OCI-M2 (cell line): ENCODE measurements around the gene C11orf21.

Experiments used
- DNase-seq: peaks from one replicate; lab custom pipeline; 2025; ENCODE audit not compliant: unreplicated experiment; lab: John Stamatoyannopoulos, UW

The C11orf21 gene

GRCh38 chr11:2321311-2321683, 19.6 kb upstream of the C11orf21 start:
- DNase-seq, result no peak

GRCh38 chr11:2320568-2321310, 19.0 kb upstream of the C11orf21 start:
- DNase-seq, result no peak

DNA sequence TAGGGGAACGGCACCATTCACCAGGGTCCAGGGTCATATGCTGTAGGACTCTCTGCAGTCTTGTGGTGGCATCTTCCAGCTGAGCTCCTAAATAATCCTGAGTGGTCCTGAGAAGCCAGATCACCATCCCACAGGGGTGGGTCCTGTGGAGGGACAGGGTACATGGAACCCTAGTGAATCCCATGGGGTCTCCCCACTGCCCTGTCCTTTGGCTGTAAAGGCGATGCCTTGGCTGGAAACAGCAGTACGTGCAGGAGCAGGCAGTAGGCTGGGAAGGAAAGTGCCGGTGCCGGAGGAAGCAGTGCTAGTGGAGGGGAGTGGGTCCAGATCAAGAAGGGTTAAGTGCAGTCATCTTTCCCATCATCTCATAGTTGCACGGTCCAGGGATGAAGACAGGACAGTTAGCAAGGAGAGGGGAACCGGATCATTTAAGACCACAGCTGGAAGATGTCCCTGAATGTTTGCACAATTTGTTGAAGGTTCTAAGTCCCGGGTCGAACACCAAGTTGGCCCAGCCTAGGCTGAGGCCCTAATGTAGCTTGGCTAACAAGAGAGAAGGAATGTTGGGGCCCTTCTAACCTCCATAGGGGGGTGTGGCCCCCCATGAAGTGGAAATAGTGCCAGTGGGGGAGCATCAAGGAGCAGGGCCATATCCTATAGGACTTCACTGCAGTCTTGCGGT, 18.2 kb upstream of the C11orf21 start:
- DNase-seq, result no peak

DNA sequence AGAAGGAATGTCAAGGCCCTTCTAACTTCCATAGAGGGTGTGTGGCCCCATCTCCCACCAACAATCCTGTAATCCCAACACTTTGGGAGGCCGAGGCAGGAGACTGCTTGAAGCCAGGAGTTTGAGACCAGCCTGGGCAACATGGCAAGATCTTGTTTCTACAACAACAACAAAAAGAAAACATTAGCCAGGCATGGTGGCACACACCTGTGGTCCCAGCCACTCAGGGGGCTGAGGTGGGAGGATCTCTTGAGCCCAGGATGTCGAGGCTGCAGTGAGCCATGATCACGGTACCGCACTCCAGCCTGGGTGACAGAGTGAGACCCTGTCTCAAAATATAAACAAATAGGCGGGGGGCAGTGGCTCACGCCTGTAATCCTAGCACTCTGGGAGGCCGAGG, 17.0 kb upstream of the C11orf21 start:
- no peak for DNase-seq

DNA sequence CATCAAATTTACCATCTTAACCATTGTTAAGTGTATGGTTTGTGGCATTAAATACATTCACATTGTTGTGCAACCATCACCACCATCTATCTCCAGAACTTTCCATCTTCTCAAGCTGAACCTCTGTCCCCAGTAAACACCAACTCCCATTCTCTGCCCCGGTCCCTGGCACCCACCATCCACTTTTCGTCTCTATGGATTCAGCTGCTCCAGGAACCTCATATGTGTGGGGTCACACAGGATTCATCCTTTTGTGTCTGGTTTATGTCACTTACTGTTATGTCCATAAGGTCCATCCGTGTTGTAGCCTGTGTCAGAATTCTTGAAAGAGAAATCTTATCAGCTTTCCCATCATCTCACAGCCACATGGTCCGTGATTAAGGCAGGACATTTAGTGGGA, 16.4 kb upstream of the C11orf21 start:
- DNase-seq, result no peak

DNA sequence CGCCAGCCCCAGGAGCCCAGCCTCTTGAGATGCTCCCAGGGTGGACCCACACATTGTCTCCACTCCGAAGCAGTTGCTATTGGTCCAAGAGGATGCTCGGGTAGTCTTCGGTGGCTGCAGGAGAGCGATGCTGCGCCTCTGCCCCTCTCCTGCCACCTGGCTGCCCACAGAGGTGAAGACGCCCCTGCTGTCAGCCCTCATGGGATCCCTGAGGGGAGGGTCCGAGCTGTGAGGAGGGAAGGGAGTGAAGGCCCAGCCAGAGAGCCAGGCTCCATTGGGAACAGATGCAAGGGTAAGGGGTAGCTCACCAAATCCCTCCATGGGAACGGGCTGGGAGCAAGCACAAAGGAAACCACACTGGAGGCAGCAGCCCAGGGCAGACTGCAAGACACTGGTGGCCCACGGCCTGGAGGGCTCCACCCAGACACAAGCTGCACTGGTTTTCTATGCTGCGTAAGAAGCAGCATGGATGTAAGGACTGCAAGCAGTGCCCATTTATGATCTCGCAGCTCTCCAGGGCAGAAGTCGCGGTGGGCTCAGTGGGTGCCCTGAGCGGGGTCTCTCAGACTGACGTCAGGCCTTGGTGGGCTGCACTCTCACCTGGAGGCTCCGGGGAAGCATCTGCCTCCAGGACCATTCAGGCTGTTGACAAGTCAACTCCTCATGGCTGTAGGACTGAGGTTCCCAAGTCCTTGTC, 15.8 kb upstream of the C11orf21 start:
- no peak for DNase-seq

GRCh38 chr11:2316963-2317244, 15.2 kb upstream of the C11orf21 start:
- no peak for DNase-seq

DNA sequence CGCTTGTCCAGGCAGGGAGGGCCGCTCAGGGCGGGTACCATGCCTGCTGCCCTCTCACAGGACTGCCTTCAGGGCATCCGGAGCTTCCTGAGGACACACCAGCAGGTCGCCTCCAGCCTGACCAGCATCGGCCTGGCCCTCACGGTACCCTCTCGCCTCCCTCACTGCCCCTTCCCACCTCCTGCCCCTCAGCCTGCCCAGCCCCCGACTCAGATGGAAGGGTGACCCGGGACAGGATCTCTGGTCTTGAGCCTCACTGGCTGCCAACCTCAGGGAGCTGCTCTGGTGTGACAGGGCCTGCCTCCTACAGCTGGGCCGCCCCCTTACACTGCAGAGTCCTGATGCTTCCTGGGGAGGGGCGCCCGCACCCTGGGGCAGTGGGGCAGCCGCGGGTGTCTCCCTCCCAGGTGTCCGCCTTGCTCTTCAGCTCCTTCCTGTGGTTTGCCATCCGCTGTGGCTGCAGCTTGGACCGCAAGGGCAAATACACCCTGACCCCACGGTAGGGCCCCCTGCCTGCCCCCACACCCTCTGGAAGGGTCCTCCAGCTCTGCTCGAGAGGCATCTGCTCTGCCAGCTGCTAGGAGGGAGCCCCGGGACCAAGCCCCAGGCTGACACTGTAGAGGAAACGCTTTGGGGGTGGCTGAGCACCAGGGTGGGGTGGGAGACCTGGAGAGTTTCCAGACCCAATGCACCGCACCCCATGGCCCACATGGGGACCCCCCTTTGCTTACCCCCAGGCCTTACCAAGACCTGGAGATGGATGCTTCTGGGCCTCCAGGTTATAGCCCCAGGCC, 14.6 kb upstream of the C11orf21 start:
- no peak for DNase-seq

DNA sequence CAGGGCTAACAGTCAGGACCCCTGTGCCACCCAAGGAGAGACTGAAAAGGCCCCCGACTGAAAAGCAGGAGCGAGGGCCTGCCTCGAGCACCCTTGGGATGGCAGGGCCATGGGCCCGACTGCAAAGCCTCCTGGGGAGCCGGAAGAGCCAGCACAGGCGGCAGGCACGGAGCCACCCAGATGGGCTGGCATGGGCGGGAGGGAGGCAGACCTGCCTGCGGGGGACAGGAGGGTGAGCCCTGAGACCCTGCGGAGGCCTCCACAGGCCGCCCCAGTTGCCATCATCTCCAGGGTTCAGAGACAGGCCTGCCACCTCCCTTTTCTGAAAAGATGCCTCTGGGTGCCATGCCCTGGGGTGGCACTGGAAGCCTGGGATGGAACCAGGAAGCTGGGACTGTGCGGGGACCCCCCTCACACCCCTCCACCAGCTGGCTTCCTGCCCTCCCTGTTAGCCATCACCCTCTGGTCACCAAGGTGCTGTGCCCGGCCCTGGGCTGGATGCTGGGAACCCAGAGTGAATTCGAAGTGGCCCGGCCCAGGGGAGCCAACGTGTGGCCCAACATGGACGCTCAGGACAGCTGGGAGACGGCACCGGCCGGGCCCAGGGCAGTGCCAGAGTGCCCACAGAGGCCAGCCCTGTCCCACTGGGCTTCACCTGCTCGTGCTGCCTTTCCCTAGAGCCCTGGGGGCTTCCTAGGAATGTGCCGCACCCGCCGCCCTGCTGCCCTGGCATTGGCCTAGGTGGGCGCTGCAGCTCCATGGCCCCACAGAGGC, 13.9 kb upstream of the C11orf21 start:
- no peak for DNase-seq

DNA sequence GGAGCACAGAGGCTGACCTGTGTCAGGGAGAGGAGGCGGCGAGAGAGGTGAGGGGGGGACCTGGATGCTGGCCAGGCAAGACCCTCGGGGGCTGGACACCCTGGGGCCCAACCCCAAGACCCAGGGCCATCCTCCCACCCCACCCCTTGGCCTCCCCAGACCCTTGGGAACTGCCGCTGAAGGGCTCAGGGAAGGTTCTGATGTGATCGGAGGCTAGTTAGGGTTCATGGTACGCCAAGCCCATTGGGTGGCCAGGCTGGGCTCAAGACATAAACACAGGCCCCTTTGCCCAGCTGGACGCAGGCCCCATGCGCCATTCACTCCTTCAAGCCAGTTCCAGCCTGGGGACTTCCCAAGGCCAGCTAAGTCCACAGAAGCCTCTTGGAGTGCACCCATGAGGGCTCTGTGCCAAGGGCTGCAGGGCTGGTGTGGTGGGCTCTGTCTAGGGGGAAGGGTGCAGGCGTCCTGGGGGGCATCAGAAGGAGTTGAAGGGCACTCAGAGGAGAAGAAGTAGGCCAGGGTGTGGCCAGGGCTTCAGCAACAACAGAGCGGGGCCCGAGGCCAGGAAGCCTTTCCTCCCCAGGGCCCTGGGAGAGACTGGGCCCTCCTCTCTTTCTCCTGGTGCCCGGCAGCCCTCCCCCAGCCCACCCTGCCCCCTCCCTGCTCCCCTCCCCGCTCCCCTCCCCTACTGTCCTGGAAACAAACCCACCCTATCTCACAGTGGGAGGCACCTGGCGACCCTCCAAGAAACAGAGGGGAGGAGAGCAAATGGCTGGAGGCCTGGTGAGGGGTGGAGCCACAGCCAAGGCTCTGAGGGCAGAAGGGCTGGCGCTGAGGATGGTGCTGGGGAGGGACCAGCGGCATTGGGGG, 13.0 kb upstream of the C11orf21 start:
- no peak for DNase-seq

DNA sequence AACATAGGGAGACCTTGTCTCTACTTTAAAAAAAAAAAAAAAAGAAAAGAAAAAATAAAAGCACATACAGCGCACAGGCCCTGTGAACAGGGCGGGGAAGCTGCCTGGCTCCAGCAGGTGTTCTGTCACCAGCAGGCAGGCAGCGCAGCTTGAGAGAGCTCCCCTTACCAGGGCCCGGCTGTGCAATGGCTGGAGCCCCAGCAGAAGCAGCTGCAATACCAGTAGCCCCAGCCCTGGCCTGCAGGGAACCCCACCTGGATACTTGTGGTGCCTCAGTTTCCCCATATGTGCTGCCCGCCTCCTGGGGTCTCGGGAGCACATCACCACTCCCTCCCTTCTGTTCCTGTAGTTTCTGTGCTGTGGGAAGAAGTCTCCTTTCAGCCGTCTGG, 12.4 kb upstream of the C11orf21 start:
- no peak for DNase-seq

DNA sequence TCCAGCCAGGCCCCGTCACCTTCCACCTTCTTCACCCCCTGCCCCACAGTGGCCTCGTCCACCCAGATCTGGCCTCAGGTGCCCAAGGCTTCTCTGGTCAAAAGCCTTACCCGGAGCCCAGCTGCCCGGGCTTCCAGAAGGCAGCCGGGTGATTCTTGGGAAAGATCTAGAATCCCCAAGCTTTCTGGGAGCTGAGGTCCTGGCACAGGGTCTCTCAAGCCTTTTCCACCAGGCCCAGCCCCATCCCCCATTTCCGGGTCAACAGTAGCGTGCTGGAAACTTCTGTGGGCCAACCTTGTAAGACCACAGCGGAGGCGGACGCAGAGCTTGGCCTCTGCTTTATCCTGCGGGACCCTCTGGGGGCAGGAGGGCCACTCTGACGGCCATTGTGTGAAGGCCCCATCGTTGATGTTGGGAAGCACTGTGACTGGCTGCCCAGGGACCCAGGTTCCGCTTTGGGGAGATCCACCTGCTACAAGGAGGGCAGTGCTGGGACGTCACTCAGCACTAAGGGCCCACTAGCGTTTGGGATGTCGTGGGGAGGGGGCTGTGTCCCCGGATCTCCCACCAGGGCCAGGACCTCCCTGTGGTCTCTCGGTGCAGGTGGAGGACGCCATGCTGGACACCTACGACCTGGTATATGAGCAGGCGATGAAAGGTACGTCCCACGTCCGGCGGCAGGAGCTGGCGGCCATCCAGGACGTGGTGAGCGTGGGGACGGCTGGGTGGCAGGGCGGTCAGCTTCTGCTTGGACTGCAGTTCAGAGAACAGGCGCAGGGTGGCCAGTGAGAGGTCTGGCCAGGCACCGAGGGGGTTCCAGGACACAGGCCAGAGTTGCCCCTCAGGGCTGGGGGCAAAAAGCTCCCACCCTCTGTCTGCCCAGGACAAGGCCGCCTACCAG, 11.6 kb upstream of the C11orf21 start:
- no peak for DNase-seq

- DNase-seq, result no peak
Observed at GRCh38 chr11:2312232-2313042, 10.7 kb upstream of the C11orf21 start.

DNA sequence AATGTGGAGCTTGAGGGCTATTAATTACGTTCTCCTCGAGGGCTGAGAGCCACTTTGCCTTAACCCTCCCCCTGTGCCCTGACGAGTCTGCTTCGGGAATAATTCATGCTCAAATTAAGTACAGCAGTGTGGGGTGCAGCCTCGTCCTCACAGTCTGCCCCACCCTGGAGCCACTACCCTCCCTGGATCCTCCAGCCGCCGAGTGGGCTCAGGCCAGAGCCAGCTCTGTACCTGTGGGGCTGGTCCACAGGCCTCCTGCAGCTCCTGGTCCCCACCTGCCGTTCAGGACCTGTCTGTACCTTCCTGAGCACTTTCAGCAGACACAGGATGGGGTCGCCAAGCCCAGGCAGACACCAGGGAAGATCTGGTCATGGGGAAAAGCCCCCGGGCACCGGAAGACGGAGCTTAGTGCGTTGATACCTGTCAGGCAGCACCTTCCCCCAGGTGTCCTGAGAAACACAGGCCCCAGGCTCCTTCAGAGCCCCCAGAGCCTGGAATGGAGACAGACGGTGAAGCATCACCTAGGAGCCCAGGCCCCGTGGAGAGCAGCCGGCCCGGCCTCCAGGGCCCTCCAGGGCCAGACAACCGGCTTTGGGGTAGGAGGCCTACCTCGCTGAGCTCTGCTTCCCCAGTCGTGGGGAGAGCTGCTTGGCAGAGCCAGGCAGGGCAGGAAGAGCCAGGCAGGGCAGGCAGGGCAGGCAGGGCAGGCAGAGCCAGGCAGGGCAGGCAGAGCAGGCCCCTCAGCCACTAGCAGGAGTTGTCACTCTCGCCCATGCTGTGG, 9.8 kb upstream of the C11orf21 start:
- no peak for DNase-seq

DNA sequence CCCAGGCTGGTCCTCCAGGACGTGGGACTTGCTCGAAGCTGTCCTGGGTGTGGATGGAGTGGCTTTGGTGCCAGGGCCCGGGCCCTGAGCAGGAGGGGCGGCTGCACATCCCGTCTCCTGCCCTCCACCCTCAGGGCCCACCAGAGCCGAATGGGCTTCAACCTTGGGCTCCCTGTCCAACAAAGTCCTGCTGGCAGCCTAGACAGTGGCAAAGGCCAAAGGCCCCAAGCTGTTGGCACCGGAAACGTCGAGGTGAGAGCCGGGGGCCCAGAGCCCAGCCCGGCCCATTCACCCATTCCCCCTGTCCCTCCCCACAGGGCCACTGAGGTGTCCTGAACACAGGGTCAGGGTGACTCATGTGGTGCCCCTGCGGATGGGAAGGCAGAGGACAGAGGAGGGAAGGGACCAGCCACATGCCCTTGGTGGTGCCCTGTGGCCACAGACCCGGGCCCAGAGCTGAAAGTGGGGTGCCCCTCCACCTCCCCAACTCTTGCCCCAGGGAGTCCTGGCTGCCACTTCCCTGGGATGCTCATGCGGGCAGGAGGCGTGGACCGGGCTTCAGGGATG, 9.2 kb upstream of the C11orf21 start:
- no peak for DNase-seq

DNA sequence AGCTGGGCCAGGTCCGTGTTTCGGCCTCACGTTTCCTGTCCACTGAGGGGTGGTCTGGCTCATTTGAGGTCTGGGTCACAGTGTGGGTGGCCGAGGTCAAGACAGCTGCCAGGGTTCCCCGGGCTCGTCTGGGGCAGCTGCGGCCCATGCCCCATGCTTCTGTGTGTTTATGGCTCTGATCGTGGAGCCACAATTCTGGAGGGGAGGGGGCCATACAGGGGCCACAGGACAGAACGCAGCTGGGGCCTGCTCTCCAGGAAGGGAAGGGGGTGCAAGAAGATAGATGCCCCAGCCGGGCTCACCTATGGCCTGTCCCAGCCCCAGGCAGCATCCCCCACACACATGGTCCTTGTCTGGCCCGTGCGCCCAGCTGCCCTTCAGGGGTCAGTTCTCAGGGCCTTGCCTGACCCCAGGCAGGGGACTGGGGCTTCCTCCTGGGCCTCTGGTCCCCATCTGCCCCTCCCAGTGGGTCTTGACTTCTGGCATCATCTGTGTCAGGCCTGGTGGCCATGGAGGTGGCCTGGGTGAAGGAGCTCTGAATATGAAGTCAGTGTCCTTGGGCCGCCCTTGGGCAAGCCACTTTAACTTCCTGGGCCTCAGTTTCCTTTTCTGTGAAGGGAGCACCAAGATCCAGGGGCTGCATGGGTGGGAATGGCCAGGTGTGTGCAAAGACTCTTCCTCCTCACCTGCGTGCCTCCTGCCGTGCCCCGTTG, 8.5 kb upstream of the C11orf21 start:
- DNase-seq, result no peak
